ENCODE measurements around the gene SLC34A3. TPM values are rescaled to one million over a fixed set of nuclear protein-coding genes. Genes with fewer than 3 reads are reported as not detected.

The SLC34A3 gene
- total RNA-seq, 1 donor from 2014 or later: 0.09 TPM

DNA sequence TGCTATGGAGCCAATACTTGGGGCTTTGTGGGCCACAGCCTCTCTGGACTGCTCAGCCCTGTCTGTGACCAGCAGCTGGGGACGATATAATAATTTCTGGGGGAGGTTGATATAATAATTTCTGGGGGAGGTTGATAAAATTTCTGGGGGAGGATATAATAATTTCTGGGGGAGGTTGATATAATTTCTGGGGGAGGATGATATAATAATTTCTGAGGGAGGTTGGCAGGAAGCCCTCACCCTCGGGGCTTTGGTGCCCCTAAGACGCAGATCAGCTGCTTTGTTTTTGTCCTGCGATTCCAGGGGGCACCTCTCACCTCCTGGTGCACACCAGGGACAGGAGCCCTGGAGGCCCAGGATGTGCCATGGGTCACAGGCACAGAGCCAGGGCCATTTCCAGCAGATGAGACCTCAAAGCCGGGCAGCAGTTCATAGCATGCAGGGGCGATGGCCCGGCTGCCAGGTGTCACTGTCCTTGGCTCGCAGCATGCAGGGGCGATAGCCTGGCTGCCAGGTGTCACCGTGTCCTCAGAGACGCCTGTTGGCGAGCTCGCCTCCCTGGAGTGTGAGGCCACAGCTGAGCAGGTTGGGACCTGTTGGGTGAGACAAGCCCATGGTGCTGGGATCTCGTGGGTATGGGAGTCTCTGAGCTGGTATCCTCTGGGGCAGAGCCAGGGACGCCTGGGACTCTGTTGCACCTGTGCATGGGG is 43.1 kb downstream of the SLC34A3 start:
- Mint-ChIP-seq H3K27ac (ENCODE audit: unreplicated experiment) (no peak overlapping the region), H3K9me3 (ENCODE audit: unreplicated experiment) (no peaks in the 10 kb centered on the region), H3K4me3 (ENCODE audit: unreplicated experiment) (no peak overlapping the region), H3K4me1 (ENCODE audit: low read depth, unreplicated experiment) (peaks cover 4% of the 10 kb centered on the region), H3K36me3 (ENCODE audit: low read depth, unreplicated experiment) (peaks cover 7% of the 10 kb centered on the region), H3K27me3 (ENCODE audit: low read depth, unreplicated experiment) (no peaks in the 10 kb centered on the region)
- FAIRE-seq (no peak), DNase-seq (ENCODE audit: low read depth) (no peak)
- Histone ChIP-seq H3K9ac (ENCODE audit: low read length) (no peak overlapping the region), H3K4me1 (ENCODE audit: insufficient read depth, low read length) (peaks cover 14% of the 10 kb centered on the region), H3K27ac (ENCODE audit: low read depth, low read length) (no peak overlapping the region), H4K20me1 (ENCODE audit: insufficient read depth, low read length) (peaks cover 41% of the 10 kb centered on the region), H3K4me3 (ENCODE audit: insufficient read depth, low read depth, low read length) (no peak overlapping the region), H3K79me2 (ENCODE audit: insufficient read depth, low read length) (peaks cover 15% of the 10 kb centered on the region), H2AFZ (ENCODE audit: low read depth, low read length) (no peak overlapping the region), H3K9me3 (ENCODE audit: insufficient read depth, low read depth, low read length) (no peaks in the 10 kb centered on the region), H3K36me3 (ENCODE audit: insufficient read depth, low read length) (peaks cover 8% of the 10 kb centered on the region), H3K27me3 (ENCODE audit: insufficient read depth, low read length) (no peaks in the 10 kb centered on the region), H3K4me2 (ENCODE audit: low read length) (no peak overlapping the region)
- TF ChIP-seq EZH2 (IDR thresholded peaks at IDR 0.05; ENCODE audit: insufficient read depth, low read length): no peak
- TF ChIP-seq, protein P1, sequence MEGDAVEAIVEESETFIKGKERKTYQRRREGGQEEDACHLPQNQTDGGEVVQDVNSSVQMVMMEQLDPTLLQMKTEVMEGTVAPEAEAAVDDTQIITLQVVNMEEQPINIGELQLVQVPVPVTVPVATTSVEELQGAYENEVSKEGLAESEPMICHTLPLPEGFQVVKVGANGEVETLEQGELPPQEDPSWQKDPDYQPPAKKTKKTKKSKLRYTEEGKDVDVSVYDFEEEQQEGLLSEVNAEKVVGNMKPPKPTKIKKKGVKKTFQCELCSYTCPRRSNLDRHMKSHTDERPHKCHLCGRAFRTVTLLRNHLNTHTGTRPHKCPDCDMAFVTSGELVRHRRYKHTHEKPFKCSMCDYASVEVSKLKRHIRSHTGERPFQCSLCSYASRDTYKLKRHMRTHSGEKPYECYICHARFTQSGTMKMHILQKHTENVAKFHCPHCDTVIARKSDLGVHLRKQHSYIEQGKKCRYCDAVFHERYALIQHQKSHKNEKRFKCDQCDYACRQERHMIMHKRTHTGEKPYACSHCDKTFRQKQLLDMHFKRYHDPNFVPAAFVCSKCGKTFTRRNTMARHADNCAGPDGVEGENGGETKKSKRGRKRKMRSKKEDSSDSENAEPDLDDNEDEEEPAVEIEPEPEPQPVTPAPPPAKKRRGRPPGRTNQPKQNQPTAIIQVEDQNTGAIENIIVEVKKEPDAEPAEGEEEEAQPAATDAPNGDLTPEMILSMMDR (IDR thresholded peaks at IDR 0.05; ENCODE audit: insufficient read depth, low read depth, low read length): no peak

- Histone ChIP-seq H3K27me3 (ENCODE audit: insufficient read depth, low read length) (no peaks in the 10 kb centered on the region), H2AFZ (ENCODE audit: low read depth, low read length) (no peak overlapping the region), H3K4me3 (ENCODE audit: insufficient read depth, low read depth, low read length) (no peak overlapping the region), H3K9ac (ENCODE audit: low read length) (no peak overlapping the region), H3K9me3 (ENCODE audit: insufficient read depth, low read depth, low read length) (no peaks in the 10 kb centered on the region), H3K4me2 (ENCODE audit: low read length) (no peak overlapping the region), H3K27ac (ENCODE audit: low read depth, low read length) (no peak overlapping the region), H3K36me3 (ENCODE audit: insufficient read depth, low read length) (no peaks in the 10 kb centered on the region), H3K4me1 (ENCODE audit: insufficient read depth, low read length) (peaks cover 20% of the 10 kb centered on the region), H3K79me2 (ENCODE audit: insufficient read depth, low read length) (peaks cover 24% of the 10 kb centered on the region), H4K20me1 (ENCODE audit: insufficient read depth, low read length) (peaks cover 45% of the 10 kb centered on the region)
- Mint-ChIP-seq H3K36me3 (ENCODE audit: low read depth, unreplicated experiment) (peaks cover 3% of the 10 kb centered on the region), H3K9me3 (ENCODE audit: unreplicated experiment) (no peaks in the 10 kb centered on the region), H3K4me3 (ENCODE audit: unreplicated experiment) (peak overlapping the region; percentile 61), H3K27ac (ENCODE audit: unreplicated experiment) (no peak overlapping the region), H3K27me3 (ENCODE audit: low read depth, unreplicated experiment) (no peaks in the 10 kb centered on the region), H3K4me1 (ENCODE audit: low read depth, unreplicated experiment) (peaks cover 4% of the 10 kb centered on the region)
- TF ChIP-seq, protein P1 (IDR thresholded peaks at IDR 0.05; ENCODE audit: insufficient read depth, low read depth, low read length): no peak
- no peak for TF ChIP-seq EZH2 (IDR thresholded peaks at IDR 0.05; ENCODE audit: insufficient read depth, low read length)
- DNase-seq (ENCODE audit: low read depth) (no peak), FAIRE-seq (no peak)
Measured at GRCh38 chr9:137275203-137275587, 44.5 kb downstream of the SLC34A3 start.
